HEK293 (cell line): ENCODE measurements around the gene CNRIP1.
A peak's percentile ranks its signal among the peaks of the same experiment; 100 is the strongest.

ENCODE experiments used
- CTCF ChIA-PET: fragments of 350-600 bp; formaldehyde crosslinking; extraction: SDS; loops from one replicate; lab custom pipeline; 2021; ENCODE audit warnings: antibody characterized with exemption; lab: Yijun Ruan, JAX
- POLR2A ChIA-PET: fragments of 300-600 bp; formaldehyde crosslinking; extraction: SDS; loops from one replicate; lab custom pipeline; 2020; ENCODE audit warnings: antibody characterized with exemption, inconsistent platforms; lab: Yijun Ruan, JAX
- H3K27ac ChIP-seq: fragments of 200-500 bp; sonication (Bioruptor generic); 2 replicates; pipeline ENCODE4 v1.5.1; 2014; ENCODE audit warnings: low read depth, low read length, control low read depth, inconsistent platforms; ENCODE audit errors: extremely low read depth
- H3K36me3 ChIP-seq, 2 experiments: fragments of 200-500 bp in 1 of 2; sonication (Bioruptor generic) in 1 of 2; 1 replicate in 1 of 2; 2 replicates in 1 of 2; pipeline ENCODE4 v1.5.1; 2014 to 2017; ENCODE audit warnings: inconsistent platforms in 2 of 2, low read length in 2 of 2; ENCODE audit not compliant: control insufficient read depth in 2 of 2, insufficient read depth in 1 of 2
- H3K4me1 ChIP-seq: fragments of 200-500 bp; sonication (Bioruptor generic); 2 replicates; pipeline ENCODE4 v1.5.1; 2014; ENCODE audit warnings: mild to moderate bottlenecking, low read length, inconsistent platforms; ENCODE audit not compliant: control insufficient read depth, insufficient read depth
- H3K4me3 ChIP-seq: 2 replicates; pipeline ENCODE4 v1.5.1; 2011; ENCODE audit warnings: low read depth, mild to moderate bottlenecking, control low read depth, low read length, moderate library complexity
- H3K9me3 ChIP-seq: fragments of 200-500 bp; sonication (Bioruptor generic); 2 replicates; pipeline ENCODE4 v1.5.1; 2014; ENCODE audit warnings: low read depth, low read length, inconsistent platforms; ENCODE audit not compliant: control insufficient read depth, insufficient read depth
- GLI2 ChIP-seq: fragments of 450-650 bp; formaldehyde crosslinking; IDR thresholded peaks from 2 replicates; pipeline ENCODE4; 2017; ENCODE audit warnings: missing biosample characterization, missing genetic modification characterization, low read depth, borderline replicate concordance
- HOXD13 ChIP-seq: sonication (generic); formaldehyde crosslinking; IDR thresholded peaks from 2 replicates; pipeline ENCODE4 v1.8.0; 2022; ENCODE audit warnings: missing genetic modification reagents, borderline replicate concordance
- KLF10 ChIP-seq: fragments of 450-650 bp; IDR thresholded peaks from 2 replicates; pipeline ENCODE4 v1.5.1; 2018; ENCODE audit warnings: missing biosample characterization, mild to moderate bottlenecking, missing genetic modification characterization
- KLF8 ChIP-seq: fragments of 450-650 bp; formaldehyde crosslinking; IDR thresholded peaks from 2 replicates; pipeline ENCODE4 v1.5.1; 2016; ENCODE audit warnings: missing biosample characterization, missing genetic modification characterization
- KLF9 ChIP-seq: fragments of 450-650 bp; formaldehyde crosslinking; IDR thresholded peaks from 2 replicates; pipeline ENCODE4 v1.5.1; 2016; ENCODE audit warnings: missing biosample characterization, missing genetic modification characterization, low read depth
- MEIS1 ChIP-seq: sonication (generic); formaldehyde crosslinking; IDR thresholded peaks from 2 replicates; pipeline ENCODE4 v1.8.1; 2022; ENCODE audit warnings: missing genetic modification reagents, mild to moderate bottlenecking, borderline replicate concordance
- OSR2 ChIP-seq: fragments of 450-650 bp; formaldehyde crosslinking; IDR thresholded peaks from 2 replicates; pipeline ENCODE4 v1.5.1; 2016; ENCODE audit warnings: missing biosample characterization, missing genetic modification characterization
- SALL2 ChIP-seq: fragments of 450-650 bp; formaldehyde crosslinking; IDR thresholded peaks from 2 replicates; pipeline ENCODE4 v1.5.0; 2017; ENCODE audit warnings: missing biosample characterization, mild to moderate bottlenecking, missing genetic modification characterization, borderline replicate concordance
- SP2 ChIP-seq: fragments of 450-650 bp; formaldehyde crosslinking; IDR thresholded peaks from 2 replicates; pipeline ENCODE4 v1.5.1; 2016; ENCODE audit warnings: missing biosample characterization, missing genetic modification characterization
- SP7 ChIP-seq: fragments of 450-650 bp; formaldehyde crosslinking; IDR thresholded peaks from 2 replicates; pipeline ENCODE4 v1.5.1; 2016; ENCODE audit warnings: missing biosample characterization, missing genetic modification characterization
- ZEB2 ChIP-seq: fragments of 450-650 bp; formaldehyde crosslinking; IDR thresholded peaks from 2 replicates; pipeline ENCODE4 v1.5.1; 2016; ENCODE audit warnings: missing biosample characterization, missing genetic modification characterization
- ZIC2 ChIP-seq: fragments of 450-650 bp; formaldehyde crosslinking; IDR thresholded peaks from 2 replicates; pipeline ENCODE4 v1.5.1; 2016; ENCODE audit warnings: missing biosample characterization, missing genetic modification characterization
- ZNF138 ChIP-seq: fragments of 450-650 bp; formaldehyde crosslinking; IDR thresholded peaks from 2 replicates; pipeline ENCODE4 v1.5.1; 2016; ENCODE audit warnings: missing biosample characterization, missing genetic modification characterization, borderline replicate concordance
- ZNF174 ChIP-seq: fragments of 450-650 bp; formaldehyde crosslinking; IDR thresholded peaks from 2 replicates; pipeline ENCODE4 v1.5.0; 2017; ENCODE audit warnings: missing biosample characterization, mild to moderate bottlenecking, missing genetic modification characterization
- ZNF175 ChIP-seq: fragments of 450-650 bp; formaldehyde crosslinking; IDR thresholded peaks from 2 replicates; pipeline ENCODE4 v1.5.1; 2016; ENCODE audit warnings: missing biosample characterization, missing genetic modification characterization
- ZNF214 ChIP-seq: fragments of 450-650 bp; formaldehyde crosslinking; IDR thresholded peaks from 2 replicates; pipeline ENCODE4 v1.5.1; 2017; ENCODE audit warnings: missing biosample characterization, mild to moderate bottlenecking, missing genetic modification characterization, borderline replicate concordance
- ZNF394 ChIP-seq: fragments of 450-650 bp; formaldehyde crosslinking; IDR thresholded peaks from 2 replicates; pipeline ENCODE4 v1.5.1; 2016; ENCODE audit warnings: missing biosample characterization, missing genetic modification characterization, mild to moderate bottlenecking, moderate library complexity, borderline replicate concordance
- ZNF404 ChIP-seq: fragments of 450-650 bp; formaldehyde crosslinking; IDR thresholded peaks from 2 replicates; pipeline ENCODE4 v1.5.1; 2017; ENCODE audit warnings: missing biosample characterization, missing genetic modification characterization
- ZNF501 ChIP-seq: fragments of 450-650 bp; formaldehyde crosslinking; IDR thresholded peaks from 2 replicates; pipeline ENCODE4 v1.5.1; 2016; ENCODE audit warnings: missing biosample characterization, missing genetic modification characterization
- ZNF521 ChIP-seq: fragments of 450-650 bp; formaldehyde crosslinking; IDR thresholded peaks from 2 replicates; pipeline ENCODE4 v1.5.1; 2017; ENCODE audit warnings: missing biosample characterization, mild to moderate bottlenecking, missing genetic modification characterization
- ZNF530 ChIP-seq: fragments of 450-650 bp; formaldehyde crosslinking; IDR thresholded peaks from 2 replicates; pipeline ENCODE4 v1.5.1; 2016; ENCODE audit warnings: low read depth, missing biosample characterization, missing genetic modification characterization
- ZNF548 ChIP-seq: fragments of 450-650 bp; formaldehyde crosslinking; IDR thresholded peaks from 2 replicates; pipeline ENCODE4 v1.5.1; 2016; ENCODE audit warnings: missing biosample characterization, missing genetic modification characterization
- ZNF555 ChIP-seq: fragments of 450-650 bp; formaldehyde crosslinking; conservative IDR thresholded peaks from 2 replicates; pipeline ENCODE4 v1.5.1; 2017; ENCODE audit warnings: missing biosample characterization, mild to moderate bottlenecking, missing genetic modification characterization, inconsistent platforms
- ZNF792 ChIP-seq: fragments of 450-650 bp; formaldehyde crosslinking; IDR thresholded peaks from 2 replicates; pipeline ENCODE4 v1.5.1; 2016; ENCODE audit warnings: missing biosample characterization, missing genetic modification characterization
- ZNF837 ChIP-seq: fragments of 450-650 bp; formaldehyde crosslinking; IDR thresholded peaks from 2 replicates; pipeline ENCODE4 v1.5.1; 2016; ENCODE audit warnings: missing biosample characterization, missing genetic modification characterization
- ZSCAN23 ChIP-seq: fragments of 450-650 bp; formaldehyde crosslinking; IDR thresholded peaks from 2 replicates; pipeline ENCODE4 v1.5.1; 2016; ENCODE audit warnings: missing biosample characterization, missing genetic modification characterization
- ZSCAN30 ChIP-seq: fragments of 450-650 bp; IDR thresholded peaks from 2 replicates; pipeline ENCODE4 v1.5.1; 2018; ENCODE audit warnings: missing biosample characterization, mild to moderate bottlenecking, missing genetic modification characterization, moderate library complexity
- TF ChIP-seq, protein P1 (sequence below): fragments of 450-650 bp; formaldehyde crosslinking; IDR thresholded peaks from 2 replicates; pipeline ENCODE4 v1.5.0; 2017; ENCODE audit warnings: missing biosample characterization, missing genetic modification characterization, borderline replicate concordance
- TF ChIP-seq, protein P2 (sequence below): fragments of 450-650 bp; formaldehyde crosslinking; IDR thresholded peaks from 2 replicates; pipeline ENCODE4 v1.5.1; 2016; ENCODE audit warnings: missing biosample characterization, missing genetic modification characterization
- TF ChIP-seq, protein P3 (sequence below): fragments of 450-650 bp; formaldehyde crosslinking; IDR thresholded peaks from 2 replicates; pipeline ENCODE4 v1.5.1; 2017; ENCODE audit warnings: missing biosample characterization, missing genetic modification characterization
- TF ChIP-seq, protein P4 (sequence below): fragments of 450-650 bp; formaldehyde crosslinking; IDR thresholded peaks from 2 replicates; pipeline ENCODE4 v1.5.1; 2016; ENCODE audit warnings: missing biosample characterization, missing genetic modification characterization
- TF ChIP-seq, protein P5 (sequence below): fragments of 450-650 bp; formaldehyde crosslinking; IDR thresholded peaks from 2 replicates; pipeline ENCODE4 v1.5.1; 2016; ENCODE audit warnings: missing biosample characterization, missing genetic modification characterization

CNRIP1 gene

DNA sequence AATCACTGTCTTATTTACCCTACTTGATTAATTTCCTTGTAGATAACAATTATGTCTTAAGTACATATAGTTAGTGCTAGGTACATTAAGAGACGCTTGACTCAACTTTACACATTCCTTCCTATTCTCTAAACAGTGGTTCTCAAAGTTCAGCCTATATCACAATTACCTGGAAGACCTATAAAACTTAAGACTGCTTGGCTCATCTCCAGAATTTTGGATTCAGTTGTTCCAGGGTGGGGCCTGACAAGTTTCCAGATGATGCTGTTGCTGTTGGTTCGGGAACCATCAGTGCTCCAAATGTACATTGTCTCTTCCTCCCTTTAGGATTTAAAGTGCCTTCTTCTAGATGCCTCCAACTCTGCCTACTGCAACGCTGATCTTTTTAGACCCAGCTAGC lies 71.4 kb downstream of the CNRIP1 start:
- CTCF ChIA-PET, result no interaction called here
- Histone ChIP-seq H3K36me3 (peaks cover 0 to 3% of the 10 kb centered on the region in 2 experiments; a peak in 1 of 3 replicates), H3K4me3 (no peak overlapping the region), H3K9me3 (no peaks in the 10 kb centered on the region), H3K4me1 (peaks cover 37% of the 10 kb centered on the region), H3K27ac (no peak overlapping the region)
- POLR2A ChIA-PET, result no interaction called here
- TF ChIP-seq ZNF521 (no peak), ZNF501 (tag by site-specific recombination) (no peak), ZIC2 (no peak), SP2 (tag by site-specific recombination) (no peak), ZNF394 (tag by site-specific recombination) (no peak), ZNF174 (tag by site-specific recombination) (no peak), ZNF214 (tag by site-specific recombination) (no peak), KLF8 (no peak), ZEB2 (0 out of 2 replicates have a peak, but pooled peaks have one; percentile 20), MEIS1 (CRISPR knock-in tag) (no peak), GLI2 (tag by site-specific recombination) (no peak), SP7 (peak; percentile 56), ZNF175 (tag by site-specific recombination) (no peak), ZNF548 (tag by site-specific recombination) (no peak), SALL2 (tag by site-specific recombination) (no peak), ZNF792 (tag by site-specific recombination) (no peak), ZNF555 (tag by site-specific recombination) (no peak), HOXD13 (CRISPR knock-in tag) (no peak), ZSCAN23 (tag by site-specific recombination) (no peak), OSR2 (tag by site-specific recombination) (peak; percentile 26; the same call in 1 of the 2 replicates), ZNF404 (tag by site-specific recombination) (no peak), ZNF837 (tag by site-specific recombination) (no peak), ZNF138 (tag by site-specific recombination) (no peak), KLF9 (tag by site-specific recombination) (no peak), KLF10 (tag by site-specific recombination) (no peak), ZNF530 (tag by site-specific recombination) (no peak), ZSCAN30 (tag by site-specific recombination) (no peak)
- TF ChIP-seq, protein P1, sequence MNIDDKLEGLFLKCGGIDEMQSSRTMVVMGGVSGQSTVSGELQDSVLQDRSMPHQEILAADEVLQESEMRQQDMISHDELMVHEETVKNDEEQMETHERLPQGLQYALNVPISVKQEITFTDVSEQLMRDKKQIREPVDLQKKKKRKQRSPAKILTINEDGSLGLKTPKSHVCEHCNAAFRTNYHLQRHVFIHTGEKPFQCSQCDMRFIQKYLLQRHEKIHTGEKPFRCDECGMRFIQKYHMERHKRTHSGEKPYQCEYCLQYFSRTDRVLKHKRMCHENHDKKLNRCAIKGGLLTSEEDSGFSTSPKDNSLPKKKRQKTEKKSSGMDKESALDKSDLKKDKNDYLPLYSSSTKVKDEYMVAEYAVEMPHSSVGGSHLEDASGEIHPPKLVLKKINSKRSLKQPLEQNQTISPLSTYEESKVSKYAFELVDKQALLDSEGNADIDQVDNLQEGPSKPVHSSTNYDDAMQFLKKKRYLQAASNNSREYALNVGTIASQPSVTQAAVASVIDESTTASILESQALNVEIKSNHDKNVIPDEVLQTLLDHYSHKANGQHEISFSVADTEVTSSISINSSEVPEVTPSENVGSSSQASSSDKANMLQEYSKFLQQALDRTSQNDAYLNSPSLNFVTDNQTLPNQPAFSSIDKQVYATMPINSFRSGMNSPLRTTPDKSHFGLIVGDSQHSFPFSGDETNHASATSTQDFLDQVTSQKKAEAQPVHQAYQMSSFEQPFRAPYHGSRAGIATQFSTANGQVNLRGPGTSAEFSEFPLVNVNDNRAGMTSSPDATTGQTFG (tag by site-specific recombination), result no peak
- TF ChIP-seq, protein P2, sequence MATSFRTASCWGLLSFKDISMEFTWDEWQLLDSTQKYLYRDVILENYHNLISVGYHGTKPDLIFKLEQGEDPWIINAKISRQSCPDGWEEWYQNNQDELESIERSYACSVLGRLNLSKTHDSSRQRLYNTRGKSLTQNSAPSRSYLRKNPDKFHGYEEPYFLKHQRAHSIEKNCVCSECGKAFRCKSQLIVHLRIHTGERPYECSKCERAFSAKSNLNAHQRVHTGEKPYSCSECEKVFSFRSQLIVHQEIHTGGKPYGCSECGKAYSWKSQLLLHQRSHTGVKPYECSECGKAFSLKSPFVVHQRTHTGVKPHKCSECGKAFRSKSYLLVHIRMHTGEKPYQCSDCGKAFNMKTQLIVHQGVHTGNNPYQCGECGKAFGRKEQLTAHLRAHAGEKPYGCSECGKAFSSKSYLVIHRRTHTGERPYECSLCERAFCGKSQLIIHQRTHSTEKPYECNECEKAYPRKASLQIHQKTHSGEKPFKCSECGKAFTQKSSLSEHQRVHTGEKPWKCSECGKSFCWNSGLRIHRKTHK (tag by site-specific recombination), result no peak
- TF ChIP-seq, protein P3, sequence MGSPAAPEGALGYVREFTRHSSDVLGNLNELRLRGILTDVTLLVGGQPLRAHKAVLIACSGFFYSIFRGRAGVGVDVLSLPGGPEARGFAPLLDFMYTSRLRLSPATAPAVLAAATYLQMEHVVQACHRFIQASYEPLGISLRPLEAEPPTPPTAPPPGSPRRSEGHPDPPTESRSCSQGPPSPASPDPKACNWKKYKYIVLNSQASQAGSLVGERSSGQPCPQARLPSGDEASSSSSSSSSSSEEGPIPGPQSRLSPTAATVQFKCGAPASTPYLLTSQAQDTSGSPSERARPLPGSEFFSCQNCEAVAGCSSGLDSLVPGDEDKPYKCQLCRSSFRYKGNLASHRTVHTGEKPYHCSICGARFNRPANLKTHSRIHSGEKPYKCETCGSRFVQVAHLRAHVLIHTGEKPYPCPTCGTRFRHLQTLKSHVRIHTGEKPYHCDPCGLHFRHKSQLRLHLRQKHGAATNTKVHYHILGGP (tag by site-specific recombination), result peak; percentile 39; the same call in 1 of the 2 replicates
- TF ChIP-seq, protein P4, sequence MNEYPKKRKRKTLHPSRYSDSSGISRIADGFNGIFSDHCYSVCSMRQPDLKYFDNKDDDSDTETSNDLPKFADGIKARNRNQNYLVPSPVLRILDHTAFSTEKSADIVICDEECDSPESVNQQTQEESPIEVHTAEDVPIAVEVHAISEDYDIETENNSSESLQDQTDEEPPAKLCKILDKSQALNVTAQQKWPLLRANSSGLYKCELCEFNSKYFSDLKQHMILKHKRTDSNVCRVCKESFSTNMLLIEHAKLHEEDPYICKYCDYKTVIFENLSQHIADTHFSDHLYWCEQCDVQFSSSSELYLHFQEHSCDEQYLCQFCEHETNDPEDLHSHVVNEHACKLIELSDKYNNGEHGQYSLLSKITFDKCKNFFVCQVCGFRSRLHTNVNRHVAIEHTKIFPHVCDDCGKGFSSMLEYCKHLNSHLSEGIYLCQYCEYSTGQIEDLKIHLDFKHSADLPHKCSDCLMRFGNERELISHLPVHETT (tag by site-specific recombination), result no peak
- TF ChIP-seq, protein P5, sequence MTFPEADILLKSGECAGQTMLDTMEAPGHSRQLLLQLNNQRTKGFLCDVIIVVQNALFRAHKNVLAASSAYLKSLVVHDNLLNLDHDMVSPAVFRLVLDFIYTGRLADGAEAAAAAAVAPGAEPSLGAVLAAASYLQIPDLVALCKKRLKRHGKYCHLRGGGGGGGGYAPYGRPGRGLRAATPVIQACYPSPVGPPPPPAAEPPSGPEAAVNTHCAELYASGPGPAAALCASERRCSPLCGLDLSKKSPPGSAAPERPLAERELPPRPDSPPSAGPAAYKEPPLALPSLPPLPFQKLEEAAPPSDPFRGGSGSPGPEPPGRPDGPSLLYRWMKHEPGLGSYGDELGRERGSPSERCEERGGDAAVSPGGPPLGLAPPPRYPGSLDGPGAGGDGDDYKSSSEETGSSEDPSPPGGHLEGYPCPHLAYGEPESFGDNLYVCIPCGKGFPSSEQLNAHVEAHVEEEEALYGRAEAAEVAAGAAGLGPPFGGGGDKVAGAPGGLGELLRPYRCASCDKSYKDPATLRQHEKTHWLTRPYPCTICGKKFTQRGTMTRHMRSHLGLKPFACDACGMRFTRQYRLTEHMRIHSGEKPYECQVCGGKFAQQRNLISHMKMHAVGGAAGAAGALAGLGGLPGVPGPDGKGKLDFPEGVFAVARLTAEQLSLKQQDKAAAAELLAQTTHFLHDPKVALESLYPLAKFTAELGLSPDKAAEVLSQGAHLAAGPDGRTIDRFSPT (tag by site-specific recombination), result no peak
